ENCODE data around the gene ANO8. TPM values are rescaled to one million over a fixed set of nuclear protein-coding genes. Genes with fewer than 3 reads are reported as not detected.

The ANO8 gene
- total RNA-seq, 4 donors from 2014 or later, result 6.7 to 73.0 (median 10.3) TPM

GRCh38 chr19:17293605-17294004 lies 41.0 kb downstream of the ANO8 start:
- H3K4me1 ChIP-seq, result peaks cover 0 to 14% (median 9%) of the 10 kb centered on the region in 4 donors
- no peak for TF ChIP-seq CTCF (IDR thresholded peaks at IDR 0.05)
- H3K27me3 ChIP-seq, result no peaks in the 10 kb centered on the region
- 90 to 91% methylated on average over 7 to 14 of the region's 14 CpGs for WGBS, 2 donors (ENCODE audit: low coverage in 1 of 2)
- no peaks in the 10 kb centered on the region for H3K9me3 ChIP-seq
- DNase-seq, result no peak
- intact Hi-C loops (cut with DNase I; ENCODE audit: low total_unique reads), result no loop called here
- no peaks in the 10 kb centered on the region for H3K36me3 ChIP-seq
- H3K4me3 ChIP-seq, result no peak overlapping the region
- in situ Hi-C loops (cut with MboI; ENCODE audit: low pct_ligation_motif_present in 1 of 4, low pct_unique_long_range_greater_than_20kb in 1 of 4, low sequenced_read_pairs in 3 of 4), result loop anchor here in 2 of 4 donors (25.0 kb wide), 2 partner anchors 231 to 531 kb away; no protein-coding TSS in a partner anchor
- H3K27ac ChIP-seq, result peak overlapping the region in 2 of 4 donors; percentile 78 to 86

GRCh38 chr19:17292301-17293074 lies 42.2 kb downstream of the ANO8 start:
- TF ChIP-seq CTCF (IDR thresholded peaks at IDR 0.05) (peak; percentile 62 to 83 (median 70)), POLR2AphosphoS5 (IDR thresholded peaks at IDR 0.05) (no peak), POLR2A (IDR thresholded peaks at IDR 0.05) (peak; percentile 52)
- 0% methylated on average over 35 of the region's 46 CpGs; no CpG with 5 or more reads in 1 of the 2 donors for WGBS, 2 donors (ENCODE audit: low coverage in 1 of 2)

GRCh38 chr19:17289489-17289888 lies 45.2 kb downstream of the ANO8 start:
- H3K9me3 ChIP-seq, result no peaks in the 10 kb centered on the region
- H3K27ac ChIP-seq, result no peak overlapping the region
- H3K36me3 ChIP-seq, result no peaks in the 10 kb centered on the region
- no peaks in the 10 kb centered on the region for H3K27me3 ChIP-seq
- in situ Hi-C loops (cut with MboI; ENCODE audit: low pct_ligation_motif_present in 1 of 4, low pct_unique_long_range_greater_than_20kb in 1 of 4, low sequenced_read_pairs in 3 of 4), result loop anchor here (10.0 to 25.0 kb wide), 5 partner anchors 75 to 527 kb away; partner anchors contain the start of gene USE1 (in 1 of the 4)
- DNase-seq, result peak; percentile 71
- TF ChIP-seq POLR2A (IDR thresholded peaks at IDR 0.05) (no peak), CTCF (IDR thresholded peaks at IDR 0.05) (peak in 1 of 5 experiments; percentile 9)
- intact Hi-C loops (cut with DNase I; ENCODE audit: low total_unique reads), result no loop called here
- 19 to 73% methylated on average over 3 to 22 of the region's 22 CpGs for WGBS, 2 donors (ENCODE audit: low coverage in 1 of 2)
- peaks cover 0 to 14% (median 9%) of the 10 kb centered on the region in 4 donors for H3K4me1 ChIP-seq
- H3K4me3 ChIP-seq, result no peak overlapping the region

More at GRCh38 chr19:17292301-17293074, 42.2 kb downstream of the ANO8 start:
- Histone ChIP-seq H3K27ac (peak overlapping the region; percentile 62 to 90 (median 82)), H3K36me3 (no peaks in the 10 kb centered on the region), H3K4me3 (peak overlapping the region; percentile 36 to 61 (median 50)), H3K9me3 (no peaks in the 10 kb centered on the region), H3K27me3 (no peaks in the 10 kb centered on the region), H3K4me1 (peaks cover 0 to 14% (median 9%) of the 10 kb centered on the region in 4 donors)
- intact Hi-C loops (cut with DNase I; ENCODE audit: low total_unique reads) (no loop called here), in situ Hi-C loops (cut with MboI; ENCODE audit: low pct_ligation_motif_present in 1 of 4, low pct_unique_long_range_greater_than_20kb in 1 of 4, low sequenced_read_pairs in 3 of 4) (loop anchor here in 2 of 4 donors (25.0 kb wide), 2 partner anchors 230 to 530 kb away; no protein-coding TSS in a partner anchor)
- DNase-seq, result peak; percentile 85

GRCh38 chr19:17286752-17287151 lies 47.9 kb downstream of the ANO8 start:
- in situ Hi-C loops (cut with MboI; ENCODE audit: low pct_ligation_motif_present in 1 of 4, low pct_unique_long_range_greater_than_20kb in 1 of 4, low sequenced_read_pairs in 3 of 4), result loop anchor here (10.0 to 25.0 kb wide), 5 partner anchors 72 to 524 kb away; partner anchors contain the start of gene USE1 (in 1 of the 4)
- Histone ChIP-seq H3K4me3 (no peak overlapping the region), H3K27ac (no peak overlapping the region), H3K36me3 (no peaks in the 10 kb centered on the region), H3K4me1 (peaks cover 8 to 16% (median 12%) of the 10 kb centered on the region in 4 donors), H3K9me3 (no peaks in the 10 kb centered on the region), H3K27me3 (peaks cover 8% of the 10 kb centered on the region)
- 66% methylated on average over 9 of the region's 9 CpGs; no CpG with 5 or more reads in 1 of the 2 donors for WGBS, 2 donors (ENCODE audit: low coverage in 1 of 2)
- no peak for TF ChIP-seq POLR2AphosphoS5 (IDR thresholded peaks at IDR 0.05)
- no peak for TF ChIP-seq CTCF (IDR thresholded peaks at IDR 0.05)
- TF ChIP-seq EP300 (IDR thresholded peaks at IDR 0.05; ENCODE audit: low read depth), result no peak
- no peak for TF ChIP-seq POLR2A (IDR thresholded peaks at IDR 0.05)
- DNase-seq, result no peak
- intact Hi-C loops (cut with DNase I; ENCODE audit: low total_unique reads), result no loop called here

Data from transverse colon (tissue), 4 donors.